Epithelial cell of prostate (primary cell): ENCODE measurements around the gene SCRN3.
A peak's percentile ranks its signal among the peaks of the same experiment; 100 is the strongest.
"Not testable (repeated sequence)": the region's sequence is repeated elsewhere in the genome, so short reads cannot be mapped to it uniquely, and the experiment has no call there.

ENCODE experiments used
- DNase-seq: peaks from one replicate; pipeline ENCODE4 v3.0.0-alpha.2; 2011; ENCODE audit warnings: low read depth, low spot score
- H3K27ac ChIP-seq: fragments of 450-650 bp; 2 replicates; pipeline ENCODE4 v1.5.1; 2017; ENCODE audit warnings: mild to moderate bottlenecking

SCRN3 gene, protein sequence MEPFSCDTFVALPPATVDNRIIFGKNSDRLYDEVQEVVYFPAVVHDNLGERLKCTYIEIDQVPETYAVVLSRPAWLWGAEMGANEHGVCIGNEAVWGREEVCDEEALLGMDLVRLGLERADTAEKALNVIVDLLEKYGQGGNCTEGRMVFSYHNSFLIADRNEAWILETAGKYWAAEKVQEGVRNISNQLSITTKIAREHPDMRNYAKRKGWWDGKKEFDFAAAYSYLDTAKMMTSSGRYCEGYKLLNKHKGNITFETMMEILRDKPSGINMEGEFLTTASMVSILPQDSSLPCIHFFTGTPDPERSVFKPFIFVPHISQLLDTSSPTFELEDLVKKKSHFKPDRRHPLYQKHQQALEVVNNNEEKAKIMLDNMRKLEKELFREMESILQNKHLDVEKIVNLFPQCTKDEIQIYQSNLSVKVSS

DNA sequence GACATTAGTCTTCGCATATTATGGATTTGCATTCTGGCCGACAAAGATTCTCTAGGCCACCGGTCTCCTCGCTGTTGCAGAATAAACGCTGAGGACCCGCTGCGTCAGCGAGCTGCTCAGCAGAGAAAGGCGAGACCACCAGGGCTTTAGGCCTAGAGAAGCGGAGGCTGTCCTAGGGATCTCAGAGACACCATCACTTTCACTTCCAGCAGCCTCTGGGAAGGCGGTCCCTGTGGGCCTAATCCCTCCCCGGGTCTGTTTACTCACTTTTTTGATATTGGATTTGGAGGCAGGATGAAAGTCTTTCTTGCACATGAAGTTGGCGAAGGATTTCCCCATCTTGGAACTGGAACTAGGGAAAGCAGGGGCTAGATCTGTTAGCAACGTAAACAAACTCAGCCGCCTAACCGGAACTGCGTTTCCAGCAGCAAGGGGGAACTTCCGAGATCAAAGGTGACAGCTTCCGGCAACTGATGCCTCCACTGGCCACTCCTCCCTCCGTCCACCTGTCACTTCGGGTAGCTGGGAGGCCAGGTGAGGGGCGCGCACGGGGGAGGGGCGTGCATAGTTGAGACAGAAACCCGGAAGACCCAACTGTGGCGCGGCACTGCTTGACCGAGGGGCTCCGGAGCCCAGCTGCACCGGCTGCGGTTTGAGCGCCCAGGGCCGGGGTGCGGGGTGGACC lies at the start of gene SCRN3:
SCRN3 (plus strand) TSS at position 447 of the 685 bp plus-strand sequence. CDS start 2,554 bp downstream, outside the sequence.
- peak; percentile 16 for DNase-seq
- peak within 1 kb of the TSS; percentile 51 for H3K27ac ChIP-seq

DNA sequence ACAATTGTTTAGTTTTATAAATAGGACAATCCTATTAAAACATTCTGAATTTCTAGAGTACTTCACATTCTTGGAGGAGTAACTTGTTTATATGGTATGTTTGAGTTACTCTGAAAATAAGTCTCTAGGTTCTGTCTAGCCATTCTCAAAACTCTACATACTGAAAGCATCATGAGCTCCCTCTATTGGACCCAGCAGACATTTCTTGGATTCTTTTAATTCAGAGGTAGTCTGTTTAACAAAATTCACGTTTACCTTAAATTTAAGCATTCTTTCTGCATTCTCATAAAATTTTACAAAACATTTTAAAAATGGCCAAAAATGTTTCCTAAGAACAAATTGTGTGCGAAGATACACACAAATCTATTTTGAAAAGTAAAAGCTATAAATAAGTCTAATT lies 45.5 kb upstream of the SCRN3 start:
- no peak overlapping the region for H3K27ac ChIP-seq
- no peak for DNase-seq

DNA sequence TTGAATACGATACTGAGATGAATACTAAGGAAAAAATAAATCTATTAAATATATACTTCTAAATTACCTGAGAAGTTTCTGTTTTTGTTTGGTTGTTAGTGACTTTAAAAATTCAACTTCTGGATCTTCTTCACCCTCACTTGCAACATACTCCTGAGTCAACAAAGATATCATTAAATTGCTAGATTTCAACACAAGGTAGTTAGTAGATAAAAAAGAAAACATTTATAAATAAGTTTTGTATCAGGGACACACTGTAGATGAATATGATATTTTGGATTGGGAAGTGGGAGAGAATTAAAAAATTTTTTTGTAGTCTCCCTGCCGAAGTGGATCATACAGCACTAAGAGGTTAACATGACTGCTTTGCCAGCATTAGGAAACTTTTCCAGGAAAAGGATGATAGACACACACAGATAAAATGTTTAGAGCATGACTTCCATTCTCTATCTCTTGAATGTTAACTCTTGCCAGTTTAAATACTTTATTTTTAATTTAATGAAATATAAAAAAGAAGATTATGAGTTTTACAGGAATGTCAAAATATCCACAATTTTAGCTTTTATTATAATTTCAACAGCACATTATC lies 44.8 kb upstream of the SCRN3 start:
- no peak for DNase-seq

GRCh38 chr2:174353004-174353403 lies 42.5 kb upstream of the SCRN3 start:
- no peak for DNase-seq
- H3K27ac ChIP-seq, result no peak overlapping the region

More for the DNA sequence above, 44.8 kb upstream of the SCRN3 start:
- no peak overlapping the region for H3K27ac ChIP-seq

- H3K27ac ChIP-seq, result no peak overlapping the region
- no peak for DNase-seq
These were observed 39.2 kb upstream of the SCRN3 start for GRCh38 chr2:174356347-174356746.

DNA sequence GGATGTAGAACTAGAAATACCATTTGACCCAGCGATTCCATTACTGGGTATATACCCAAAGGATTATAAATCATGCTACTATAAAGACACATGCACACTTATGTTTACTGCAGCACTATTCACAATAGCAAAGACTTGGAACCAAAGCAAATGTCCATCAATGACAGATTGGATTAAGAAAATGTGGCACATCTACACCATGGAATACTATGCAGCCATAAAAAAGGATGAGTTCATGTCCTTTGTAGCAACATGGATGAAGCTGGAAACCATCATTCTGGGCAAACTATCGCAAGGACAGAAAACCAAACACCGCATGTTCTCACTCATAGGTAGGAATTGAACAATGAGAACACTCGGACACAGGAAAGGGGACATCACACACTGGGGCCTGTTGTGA lies 35.9 kb upstream of the SCRN3 start:
- DNase-seq, H3K27ac ChIP-seq: not testable (repeated sequence)

DNA sequence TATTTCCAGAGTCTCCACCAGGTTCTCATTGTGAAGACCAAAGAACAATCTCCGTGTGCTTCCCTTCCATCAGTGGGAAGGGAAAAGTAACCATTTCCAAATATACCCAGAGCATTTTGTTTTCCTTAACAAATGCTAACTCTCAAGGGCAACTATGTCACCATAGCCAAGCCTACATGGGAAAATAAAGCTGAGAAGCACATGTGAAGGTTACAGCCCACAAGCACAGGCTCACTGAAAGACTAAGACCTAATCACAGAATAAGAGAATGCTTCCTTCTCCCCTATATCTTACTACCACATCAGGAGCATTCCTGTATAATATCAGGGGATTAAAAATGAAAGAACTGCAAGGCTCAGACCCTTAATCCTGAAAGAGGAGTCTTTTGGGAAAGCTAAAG lies 32.6 kb upstream of the SCRN3 start:
- no peak overlapping the region for H3K27ac ChIP-seq
- no peak for DNase-seq

GRCh38 chr2:174363492-174364225 lies 31.9 kb upstream of the SCRN3 start:
- H3K27ac ChIP-seq, DNase-seq: not testable (repeated sequence)

DNA sequence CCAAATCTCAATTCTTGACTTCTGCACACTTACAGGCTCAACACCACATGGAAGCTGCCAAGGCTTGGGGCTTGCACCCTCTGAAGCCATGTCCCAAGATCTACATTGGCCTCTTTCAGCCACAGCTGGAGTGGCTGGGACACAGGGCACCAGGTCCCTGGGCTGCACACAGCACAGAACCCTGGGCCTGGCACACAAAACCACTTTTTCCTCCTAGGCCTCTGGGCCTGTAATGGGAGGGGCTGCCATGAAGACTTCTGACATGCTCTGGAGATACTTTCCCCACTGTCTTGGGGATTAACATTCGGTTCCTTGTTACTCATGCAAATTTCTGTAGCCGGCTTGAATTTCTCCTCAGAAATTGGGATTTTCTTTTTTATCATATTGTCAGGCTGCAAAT lies 30.9 kb upstream of the SCRN3 start:
- H3K27ac ChIP-seq, result no peak overlapping the region
- no peak for DNase-seq

DNA sequence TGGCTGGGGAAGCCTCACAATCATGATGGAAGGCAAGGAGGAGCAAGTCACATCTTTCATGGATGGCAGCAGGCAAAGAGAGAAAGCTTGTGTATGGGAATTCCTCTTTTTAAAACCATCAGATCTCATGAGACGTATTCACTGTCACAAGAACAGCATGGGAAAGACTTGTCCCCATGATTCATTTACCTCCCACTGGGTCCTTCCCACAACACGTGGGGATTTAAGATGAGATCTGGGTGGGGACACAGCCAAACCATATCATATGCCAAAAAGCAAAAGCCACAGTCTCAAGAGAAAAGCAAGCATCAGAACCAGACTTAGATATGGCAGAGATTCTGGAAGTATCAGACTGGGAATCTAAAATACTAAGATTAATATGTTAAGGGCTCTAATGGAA lies 30.0 kb upstream of the SCRN3 start:
- no peak for DNase-seq
- H3K27ac ChIP-seq, result no peak overlapping the region

GRCh38 chr2:174368691-174369090 lies 26.8 kb upstream of the SCRN3 start:
- no peak overlapping the region for H3K27ac ChIP-seq
- DNase-seq, result no peak

GRCh38 chr2:174376967-174377366 lies 18.6 kb upstream of the SCRN3 start:
- DNase-seq, result no peak
- H3K27ac ChIP-seq, result no peak overlapping the region

- DNase-seq, result no peak
These were observed 11.7 kb upstream of the SCRN3 start for GRCh38 chr2:174383796-174384195.

DNA sequence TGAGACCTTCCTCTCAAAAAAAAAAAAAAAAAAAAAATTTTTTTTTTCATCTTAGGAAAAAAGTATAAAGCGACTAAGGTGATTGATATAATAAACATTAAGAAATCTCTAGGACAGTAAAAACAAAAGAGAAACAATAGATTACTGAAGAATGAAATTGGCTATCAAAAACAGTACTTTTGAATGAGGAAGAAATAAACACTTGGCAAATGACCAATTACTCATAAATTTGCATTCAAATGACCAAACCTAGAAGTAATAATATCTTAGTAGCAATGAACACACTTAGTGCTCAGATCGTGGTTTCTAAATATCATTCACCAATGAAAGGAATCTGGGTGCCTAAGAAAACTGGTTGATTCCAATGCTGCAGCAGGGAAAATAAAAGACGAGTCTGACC lies 10.3 kb upstream of the SCRN3 start:
- no peak overlapping the region for H3K27ac ChIP-seq
- no peak for DNase-seq

More at GRCh38 chr2:174383796-174384195, 11.7 kb upstream of the SCRN3 start:
- no peak overlapping the region for H3K27ac ChIP-seq

DNA sequence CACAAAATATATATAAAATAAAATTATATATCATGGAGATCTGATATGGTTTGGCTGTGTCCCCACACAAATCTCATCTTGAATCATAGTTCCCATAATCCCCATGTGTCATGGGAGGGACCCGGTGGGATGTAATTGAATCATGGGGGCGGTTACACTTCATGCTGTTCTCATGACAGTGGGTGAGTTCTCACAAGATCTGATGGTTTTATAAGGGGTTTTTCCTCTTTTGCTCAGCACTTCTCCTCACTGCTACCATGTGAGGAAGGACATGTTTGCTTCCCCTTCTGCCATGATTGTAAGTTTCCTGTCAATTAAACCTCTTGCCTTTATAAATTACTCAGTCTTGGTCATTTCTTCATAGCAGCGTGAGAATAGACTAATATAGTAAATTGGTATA lies 6.8 kb upstream of the SCRN3 start:
- H3K27ac ChIP-seq, DNase-seq: not testable (repeated sequence)

GRCh38 chr2:174389542-174389941 lies 6.0 kb upstream of the SCRN3 start:
- DNase-seq, result no peak
- no peak overlapping the region for H3K27ac ChIP-seq

GRCh38 chr2:174390303-174390702 lies 5.2 kb upstream of the SCRN3 start:
- not testable (repeated sequence) for DNase-seq, H3K27ac ChIP-seq

GRCh38 chr2:174392706-174393105 lies 2.8 kb upstream of the SCRN3 start:
- no peak overlapping the region for H3K27ac ChIP-seq
- DNase-seq, result peak; percentile 24

DNA sequence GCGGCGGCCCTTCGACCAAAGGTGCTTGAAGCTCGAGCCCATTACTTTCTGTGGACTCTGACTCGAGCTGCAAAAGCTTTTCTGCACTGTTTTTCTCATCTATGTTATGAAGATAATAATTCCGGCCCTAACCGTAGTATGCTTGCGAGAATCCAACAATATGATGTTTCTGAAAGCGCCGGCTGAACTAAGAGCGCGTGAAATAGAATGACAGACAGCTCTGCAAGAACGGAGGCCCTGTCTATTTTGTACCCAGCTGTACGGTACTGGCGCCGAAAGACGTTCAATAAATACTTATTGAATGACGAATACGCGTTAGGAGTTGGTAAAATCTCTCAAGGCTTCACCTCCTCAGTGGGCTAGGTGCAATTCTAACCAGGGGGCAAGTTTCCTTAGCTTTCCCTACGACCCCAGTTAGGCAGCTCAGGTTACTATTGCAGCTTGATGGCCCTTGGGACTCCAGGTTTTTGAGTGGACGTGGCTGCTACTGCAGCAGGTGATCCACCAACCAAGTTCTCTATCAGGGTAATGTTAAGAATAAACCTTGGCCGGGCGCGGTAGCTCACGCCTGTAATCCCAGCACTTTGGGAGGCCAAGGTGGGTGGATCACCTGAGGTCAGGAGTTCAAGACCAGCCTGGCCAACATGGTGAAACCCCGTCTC lies 570 bp downstream of the SCRN3 start:
- H3K27ac ChIP-seq, result peak overlapping the region; percentile 51
- no peak for DNase-seq

GRCh38 chr2:174397773-174398172 lies 2.2 kb downstream of the SCRN3 start:
- no peak for DNase-seq

More at GRCh38 chr2:174397773-174398172, 2.2 kb downstream of the SCRN3 start:
- no peak overlapping the region for H3K27ac ChIP-seq
